HEK293 (cell line): ENCODE results near the gene TNIK.

Experiments used
- CTCF ChIA-PET: fragments of 350-600 bp; formaldehyde crosslinking; extraction: SDS; loops from one replicate; lab custom pipeline; 2021; ENCODE audit warnings: antibody characterized with exemption; lab: Yijun Ruan, JAX
- POLR2A ChIA-PET: fragments of 300-600 bp; formaldehyde crosslinking; extraction: SDS; loops from one replicate; lab custom pipeline; 2020; ENCODE audit warnings: antibody characterized with exemption, inconsistent platforms; lab: Yijun Ruan, JAX
- H3K27ac ChIP-seq: fragments of 200-500 bp; sonication (Bioruptor generic); 2 replicates; pipeline ENCODE4 v1.5.1; 2014; ENCODE audit warnings: low read depth, low read length, control low read depth, inconsistent platforms; ENCODE audit errors: extremely low read depth
- H3K36me3 ChIP-seq, 2 experiments: fragments of 200-500 bp in 1 of 2; sonication (Bioruptor generic) in 1 of 2; 1 replicate in 1 of 2; 2 replicates in 1 of 2; pipeline ENCODE4 v1.5.1; 2014 to 2017; ENCODE audit warnings: inconsistent platforms in 2 of 2, low read length in 2 of 2; ENCODE audit not compliant: control insufficient read depth in 2 of 2, insufficient read depth in 1 of 2
- H3K4me1 ChIP-seq: fragments of 200-500 bp; sonication (Bioruptor generic); 2 replicates; pipeline ENCODE4 v1.5.1; 2014; ENCODE audit warnings: mild to moderate bottlenecking, low read length, inconsistent platforms; ENCODE audit not compliant: control insufficient read depth, insufficient read depth
- H3K4me3 ChIP-seq: 2 replicates; pipeline ENCODE4 v1.5.1; 2011; ENCODE audit warnings: low read depth, mild to moderate bottlenecking, control low read depth, low read length, moderate library complexity
- H3K9me3 ChIP-seq: fragments of 200-500 bp; sonication (Bioruptor generic); 2 replicates; pipeline ENCODE4 v1.5.1; 2014; ENCODE audit warnings: low read depth, low read length, inconsistent platforms; ENCODE audit not compliant: control insufficient read depth, insufficient read depth
- KLF7 ChIP-seq: fragments of 450-650 bp; formaldehyde crosslinking; IDR thresholded peaks from 2 replicates; pipeline ENCODE4 v1.5.1; 2016; ENCODE audit warnings: missing biosample characterization, missing genetic modification characterization, borderline replicate concordance
- MZF1 ChIP-seq: fragments of 450-650 bp; formaldehyde crosslinking; IDR thresholded peaks from 2 replicates; pipeline ENCODE4 v1.5.1; 2017; ENCODE audit warnings: missing biosample characterization, missing genetic modification characterization, borderline replicate concordance
- WT1 ChIP-seq: fragments of 450-650 bp; formaldehyde crosslinking; IDR thresholded peaks from 2 replicates; pipeline ENCODE4 v1.5.1; 2016; ENCODE audit warnings: missing biosample characterization, missing genetic modification characterization
- ZNF266 ChIP-seq: fragments of 450-650 bp; formaldehyde crosslinking; IDR thresholded peaks from 2 replicates; pipeline ENCODE4 v1.5.1; 2016; ENCODE audit warnings: missing biosample characterization, missing genetic modification characterization, low read depth
- ZNF404 ChIP-seq: fragments of 450-650 bp; formaldehyde crosslinking; IDR thresholded peaks from 2 replicates; pipeline ENCODE4 v1.5.1; 2017; ENCODE audit warnings: missing biosample characterization, missing genetic modification characterization
- ZNF433 ChIP-seq: fragments of 450-650 bp; formaldehyde crosslinking; IDR thresholded peaks from 2 replicates; pipeline ENCODE4 v1.5.1; 2016; ENCODE audit warnings: missing biosample characterization, missing genetic modification characterization, low read depth
- ZNF560 ChIP-seq: fragments of 450-650 bp; formaldehyde crosslinking; IDR thresholded peaks from 2 replicates; pipeline ENCODE4 v1.5.1; 2017; ENCODE audit warnings: missing biosample characterization, missing genetic modification characterization, borderline replicate concordance
- ZNF561 ChIP-seq: fragments of 450-650 bp; IDR thresholded peaks from 2 replicates; pipeline ENCODE4 v1.5.1; 2018; ENCODE audit warnings: missing biosample characterization, missing genetic modification characterization, borderline replicate concordance
- ZNF600 ChIP-seq: fragments of 450-650 bp; formaldehyde crosslinking; IDR thresholded peaks from 2 replicates; pipeline ENCODE4 v1.5.1; 2016; ENCODE audit warnings: missing biosample characterization, missing genetic modification characterization
- ZNF664 ChIP-seq: fragments of 450-650 bp; formaldehyde crosslinking; IDR thresholded peaks from 2 replicates; pipeline ENCODE4 v1.5.1; 2016; ENCODE audit warnings: missing biosample characterization, missing genetic modification characterization
- ZNF768 ChIP-seq: fragments of 450-650 bp; formaldehyde crosslinking; IDR thresholded peaks from 2 replicates; pipeline ENCODE4 v1.5.1; 2018; ENCODE audit warnings: missing biosample characterization, mild to moderate bottlenecking, missing genetic modification characterization
- ZNF776 ChIP-seq: fragments of 450-650 bp; formaldehyde crosslinking; IDR thresholded peaks from 2 replicates; pipeline ENCODE4 v1.5.0; 2017; ENCODE audit warnings: missing biosample characterization, missing genetic modification characterization, borderline replicate concordance
- ZSCAN16 ChIP-seq: fragments of 450-650 bp; formaldehyde crosslinking; IDR thresholded peaks from 2 replicates; pipeline ENCODE4 v1.5.1; 2016; ENCODE audit warnings: missing biosample characterization, missing genetic modification characterization
- TF ChIP-seq, protein P1 (sequence below): fragments of 450-650 bp; formaldehyde crosslinking; IDR thresholded peaks from 2 replicates; pipeline ENCODE4 v1.5.1; 2016; ENCODE audit warnings: missing biosample characterization, missing genetic modification characterization
- TF ChIP-seq, protein P2 (sequence below): fragments of 450-650 bp; formaldehyde crosslinking; IDR thresholded peaks from 2 replicates; pipeline ENCODE4 v1.5.1; 2017; ENCODE audit warnings: missing biosample characterization, missing genetic modification characterization
- TF ChIP-seq, protein P3 (sequence below): fragments of 450-650 bp; formaldehyde crosslinking; IDR thresholded peaks from 2 replicates; pipeline ENCODE4 v1.5.1; 2017; ENCODE audit warnings: missing biosample characterization, missing genetic modification characterization
- TF ChIP-seq, protein P4 (sequence below): fragments of 450-650 bp; formaldehyde crosslinking; IDR thresholded peaks from 2 replicates; pipeline ENCODE4 v1.5.1; 2016; ENCODE audit warnings: missing biosample characterization, missing genetic modification characterization

TNIK gene

DNA sequence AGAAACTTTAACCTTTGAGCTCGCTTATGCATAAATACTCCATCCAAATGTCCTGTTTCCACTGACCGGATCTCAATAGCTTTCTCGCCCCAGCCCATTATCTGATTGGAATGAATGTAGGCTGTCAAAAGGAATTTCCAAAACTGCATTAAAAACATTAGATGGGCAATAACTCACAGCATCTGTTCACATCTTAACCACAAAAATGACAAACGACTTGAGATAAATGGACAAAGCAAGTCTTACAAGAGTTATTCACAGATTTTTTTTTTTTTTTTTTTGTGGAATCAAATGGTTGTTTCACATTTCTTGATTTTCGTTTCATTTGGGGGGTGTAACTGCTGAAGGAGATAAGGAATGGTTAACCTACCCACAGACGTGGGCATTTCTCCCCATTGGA lies 394.0 kb downstream of the TNIK start:
- H3K4me1 ChIP-seq = no peaks in the 10 kb centered on the region
- H3K36me3 ChIP-seq = peaks cover 0 to 22% of the 10 kb centered on the region in 2 experiments; a peak in 1 of 3 replicates
- TF ChIP-seq KLF7 (tag by site-specific recombination) (no peak), ZSCAN16 (no peak), MZF1 (no peak), ZNF664 (tag by site-specific recombination) (no peak), ZNF404 (tag by site-specific recombination) (no peak)
- TF ChIP-seq, protein P1, sequence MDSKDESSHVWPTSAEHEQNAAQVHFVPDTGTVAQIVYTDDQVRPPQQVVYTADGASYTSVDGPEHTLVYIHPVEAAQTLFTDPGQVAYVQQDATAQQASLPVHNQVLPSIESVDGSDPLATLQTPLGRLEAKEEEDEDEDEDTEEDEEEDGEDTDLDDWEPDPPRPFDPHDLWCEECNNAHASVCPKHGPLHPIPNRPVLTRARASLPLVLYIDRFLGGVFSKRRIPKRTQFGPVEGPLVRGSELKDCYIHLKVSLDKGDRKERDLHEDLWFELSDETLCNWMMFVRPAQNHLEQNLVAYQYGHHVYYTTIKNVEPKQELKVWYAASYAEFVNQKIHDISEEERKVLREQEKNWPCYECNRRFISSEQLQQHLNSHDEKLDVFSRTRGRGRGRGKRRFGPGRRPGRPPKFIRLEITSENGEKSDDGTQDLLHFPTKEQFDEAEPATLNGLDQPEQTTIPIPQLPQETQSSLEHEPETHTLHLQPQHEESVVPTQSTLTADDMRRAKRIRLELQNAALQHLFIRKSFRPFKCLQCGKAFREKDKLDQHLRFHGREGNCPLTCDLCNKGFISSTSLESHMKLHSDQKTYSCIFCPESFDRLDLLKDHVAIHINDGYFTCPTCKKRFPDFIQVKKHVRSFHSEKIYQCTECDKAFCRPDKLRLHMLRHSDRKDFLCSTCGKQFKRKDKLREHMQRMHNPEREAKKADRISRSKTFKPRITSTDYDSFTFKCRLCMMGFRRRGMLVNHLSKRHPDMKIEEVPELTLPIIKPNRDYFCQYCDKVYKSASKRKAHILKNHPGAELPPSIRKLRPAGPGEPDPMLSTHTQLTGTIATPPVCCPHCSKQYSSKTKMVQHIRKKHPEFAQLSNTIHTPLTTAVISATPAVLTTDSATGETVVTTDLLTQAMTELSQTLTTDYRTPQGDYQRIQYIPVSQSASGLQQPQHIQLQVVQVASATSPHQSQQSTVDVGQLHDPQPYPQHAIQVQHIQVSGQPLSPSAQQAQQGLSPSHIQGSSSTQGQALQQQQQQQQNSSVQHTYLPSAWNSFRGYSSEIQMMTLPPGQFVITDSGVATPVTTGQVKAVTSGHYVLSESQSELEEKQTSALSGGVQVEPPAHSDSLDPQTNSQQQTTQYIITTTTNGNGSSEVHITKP (tag by site-specific recombination) = no peak
- TF ChIP-seq, protein P2, sequence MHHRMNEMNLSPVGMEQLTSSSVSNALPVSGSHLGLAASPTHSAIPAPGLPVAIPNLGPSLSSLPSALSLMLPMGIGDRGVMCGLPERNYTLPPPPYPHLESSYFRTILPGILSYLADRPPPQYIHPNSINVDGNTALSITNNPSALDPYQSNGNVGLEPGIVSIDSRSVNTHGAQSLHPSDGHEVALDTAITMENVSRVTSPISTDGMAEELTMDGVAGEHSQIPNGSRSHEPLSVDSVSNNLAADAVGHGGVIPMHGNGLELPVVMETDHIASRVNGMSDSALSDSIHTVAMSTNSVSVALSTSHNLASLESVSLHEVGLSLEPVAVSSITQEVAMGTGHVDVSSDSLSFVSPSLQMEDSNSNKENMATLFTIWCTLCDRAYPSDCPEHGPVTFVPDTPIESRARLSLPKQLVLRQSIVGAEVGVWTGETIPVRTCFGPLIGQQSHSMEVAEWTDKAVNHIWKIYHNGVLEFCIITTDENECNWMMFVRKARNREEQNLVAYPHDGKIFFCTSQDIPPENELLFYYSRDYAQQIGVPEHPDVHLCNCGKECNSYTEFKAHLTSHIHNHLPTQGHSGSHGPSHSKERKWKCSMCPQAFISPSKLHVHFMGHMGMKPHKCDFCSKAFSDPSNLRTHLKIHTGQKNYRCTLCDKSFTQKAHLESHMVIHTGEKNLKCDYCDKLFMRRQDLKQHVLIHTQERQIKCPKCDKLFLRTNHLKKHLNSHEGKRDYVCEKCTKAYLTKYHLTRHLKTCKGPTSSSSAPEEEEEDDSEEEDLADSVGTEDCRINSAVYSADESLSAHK = no peak
- TF ChIP-seq, protein P3, sequence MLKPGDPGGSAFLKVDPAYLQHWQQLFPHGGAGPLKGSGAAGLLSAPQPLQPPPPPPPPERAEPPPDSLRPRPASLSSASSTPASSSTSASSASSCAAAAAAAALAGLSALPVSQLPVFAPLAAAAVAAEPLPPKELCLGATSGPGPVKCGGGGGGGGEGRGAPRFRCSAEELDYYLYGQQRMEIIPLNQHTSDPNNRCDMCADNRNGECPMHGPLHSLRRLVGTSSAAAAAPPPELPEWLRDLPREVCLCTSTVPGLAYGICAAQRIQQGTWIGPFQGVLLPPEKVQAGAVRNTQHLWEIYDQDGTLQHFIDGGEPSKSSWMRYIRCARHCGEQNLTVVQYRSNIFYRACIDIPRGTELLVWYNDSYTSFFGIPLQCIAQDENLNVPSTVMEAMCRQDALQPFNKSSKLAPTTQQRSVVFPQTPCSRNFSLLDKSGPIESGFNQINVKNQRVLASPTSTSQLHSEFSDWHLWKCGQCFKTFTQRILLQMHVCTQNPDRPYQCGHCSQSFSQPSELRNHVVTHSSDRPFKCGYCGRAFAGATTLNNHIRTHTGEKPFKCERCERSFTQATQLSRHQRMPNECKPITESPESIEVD (tag by site-specific recombination) = no peak
- no peak overlapping the region for H3K4me3 ChIP-seq
- ChIA-PET POLR2A (interaction anchor here (0.7 kb wide), 2 partner anchors 16 to 1034 kb away, joined by 3 to 6 read pairs; no protein-coding TSS in a partner anchor), CTCF (interaction anchor here (0.6 kb wide), 1 partner anchor 112 kb away, joined by 3 read pairs; no protein-coding TSS in a partner anchor)
- H3K9me3 ChIP-seq = no peaks in the 10 kb centered on the region
- no peak overlapping the region for H3K27ac ChIP-seq

DNA sequence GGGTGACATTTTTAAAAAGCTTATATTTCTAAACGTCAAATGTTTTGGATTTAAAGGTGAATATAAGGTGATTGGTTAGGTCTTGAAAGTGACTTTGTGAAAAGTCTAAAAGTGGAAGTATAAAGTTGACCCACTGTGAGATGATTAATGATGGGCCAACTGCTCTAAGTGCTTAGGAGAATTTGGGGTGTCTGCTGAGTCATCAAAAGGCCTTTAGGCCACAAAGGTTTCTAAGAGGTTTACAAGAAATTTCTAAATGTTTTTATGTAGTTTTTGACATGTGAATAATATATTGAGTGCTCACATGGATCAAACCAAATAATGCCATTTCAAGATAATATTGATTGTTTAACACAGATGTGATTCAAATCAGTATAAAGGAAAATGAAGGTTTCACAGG lies 394.5 kb downstream of the TNIK start:
- Histone ChIP-seq H3K4me1 (no peaks in the 10 kb centered on the region), H3K36me3 (peaks cover 0 to 22% of the 10 kb centered on the region in 2 experiments; a peak in 1 of 3 replicates), H3K27ac (no peak overlapping the region), H3K9me3 (no peaks in the 10 kb centered on the region), H3K4me3 (no peak overlapping the region)
- ChIA-PET CTCF (interaction anchor here (0.6 kb wide), 1 partner anchor 112 kb away, joined by 3 read pairs; no protein-coding TSS in a partner anchor), POLR2A (interaction anchor here (0.7 kb wide), 2 partner anchors 16 to 1035 kb away, joined by 3 to 6 read pairs; no protein-coding TSS in a partner anchor)
- TF ChIP-seq ZNF433 (tag by site-specific recombination) (no peak), ZNF600 (tag by site-specific recombination) (no peak), ZNF768 (tag by site-specific recombination) (no peak), ZNF266 (tag by site-specific recombination) (no peak), ZNF776 (tag by site-specific recombination) (no peak), ZNF404 (tag by site-specific recombination) (no peak), ZNF560 (tag by site-specific recombination) (no peak), ZNF561 (tag by site-specific recombination) (no peak), WT1 (tag by site-specific recombination) (no peak)
- TF ChIP-seq, protein P4, sequence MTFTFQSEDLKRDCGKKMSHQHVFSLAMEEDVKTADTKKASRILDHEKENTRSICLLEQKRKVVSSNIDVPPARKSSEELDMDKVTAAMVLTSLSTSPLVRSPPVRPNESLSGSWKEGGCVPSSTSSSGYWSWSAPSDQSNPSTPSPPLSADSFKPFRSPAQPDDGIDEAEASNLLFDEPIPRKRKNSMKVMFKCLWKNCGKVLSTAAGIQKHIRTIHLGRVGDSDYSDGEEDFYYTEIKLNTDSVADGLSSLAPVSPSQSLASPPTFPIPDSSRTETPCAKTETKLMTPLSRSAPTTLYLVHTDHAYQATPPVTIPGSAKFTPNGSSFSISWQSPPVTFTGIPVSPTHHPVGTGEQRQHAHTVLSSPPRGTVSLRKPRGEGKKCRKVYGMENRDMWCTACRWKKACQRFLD (tag by site-specific recombination) = no peak
- TF ChIP-seq, protein P2 = no peak
